Esophagus muscularis mucosa (tissue), 4 donors: ENCODE measurements around the gene ZNF526. TPM values are rescaled to one million over a fixed set of nuclear protein-coding genes. Genes with fewer than 3 reads are reported as not detected.

Source experiments
- DNase-seq: peaks from one replicate; pipeline ENCODE4 v3.0.0-alpha.2; 2017; ENCODE audit errors: extremely low spot score
- H3K27ac ChIP-seq, 4 donors: fragments of 200-600 bp; sonication (generic); replicated peaks in 1 of 4; 1 replicate in 3 of 4; 2 replicates in 1 of 4; pipeline ENCODE4 v1.5.1; 2016 to 2019; ENCODE audit warnings: mild to moderate bottlenecking in 1 of 4
- H3K27me3 ChIP-seq, 4 donors: fragments of 200-600 bp; sonication (generic); one replicate each; pipeline versions ENCODE4 v1.5.1 to v1.6.0; 2016 to 2019
- H3K36me3 ChIP-seq, 4 donors: fragments of 200-600 bp; sonication (generic); one replicate each; pipeline ENCODE4 v1.5.1; 2016 to 2019
- H3K4me1 ChIP-seq, 4 donors: fragments of 200-600 bp; sonication (generic); one replicate each; pipeline ENCODE4 v1.5.1; 2016 to 2019
- H3K4me3 ChIP-seq, 4 donors: fragments of 200-600 bp; sonication (generic); 1 replicate in 2 of 4; 2 replicates in 2 of 4; pipeline ENCODE4 v1.5.1; 2016 to 2019; ENCODE audit warnings: mild to moderate bottlenecking in 4 of 4, moderate library complexity in 1 of 4
- H3K9me3 ChIP-seq, 4 donors: fragments of 200-600 bp; sonication (generic); 1 replicate in 3 of 4; 2 replicates in 1 of 4; pipeline ENCODE4 v1.5.1; 2016 to 2019
- CTCF ChIP-seq, 3 experiments: fragments of 200-600 bp in 2 of 3; fragments of 450-650 bp in 1 of 3; sonication (generic) in 2 of 3; IDR thresholded peaks; one replicate each; pipeline ENCODE4 v1.5.1; 2017 to 2019; ENCODE audit warnings: antibody characterized with exemption in 3 of 3, mild to moderate bottlenecking in 2 of 3, moderate library complexity in 1 of 3
- EP300 ChIP-seq: sonication (generic); formaldehyde crosslinking; IDR thresholded peaks from one replicate; pipeline ENCODE4 v1.6.1; 2017; ENCODE audit warnings: antibody characterized with exemption
- POLR2A ChIP-seq: fragments of 450-650 bp; IDR thresholded peaks from one replicate; pipeline ENCODE4 v1.6.1; 2017; ENCODE audit warnings: antibody characterized with exemption, moderate library complexity, mild to moderate bottlenecking, low read depth
- POLR2AphosphoS5 ChIP-seq, 2 donors: sonication (generic); formaldehyde crosslinking; IDR thresholded peaks; one replicate each; pipeline ENCODE4 v1.6.1; 2017; ENCODE audit warnings: antibody characterized with exemption in 2 of 2
- WGBS: methylation state at CpG from one replicate; pipeline ENCODE4 v1.1.5; 2018; 5-methylcytosine and 5-hydroxymethylcytosine counted together
- intact Hi-C: fragments of 100-400 bp; cut with DNase I; formaldehyde crosslinking; loops from one replicate; pipeline ENCODE4 v1.15.1; 2023
- total RNA-seq, 4 donors: library from RNA; depleted of rRNA; stranded (reverse); fragments of >200 nt; gene quantifications; one replicate each; pipeline versions ENCODE4 v1.1.0 to v1.2.1, GENCODE V29; 2016

Gene ZNF526
- total RNA-seq, 4 donors from 2014 or later = 4.3 to 8.6 (median 7.1) TPM

- no peak for DNase-seq
- Histone ChIP-seq H3K4me1 (peaks cover 57 to 81% (median 73%) of the 10 kb centered on the region in 4 donors), H3K27me3 (no peaks in the 10 kb centered on the region), H3K4me3 (peak overlapping the region; percentile 85 to 98 (median 96)), H3K9me3 (no peaks in the 10 kb centered on the region), H3K36me3 (peaks cover 5 to 35% (median 23%) of the 10 kb centered on the region in 4 donors), H3K27ac (peak overlapping the region; percentile 100)
- intact Hi-C loops = no loop called here
- WGBS = 50% methylated on average over 4 of the region's 4 CpGs
- TF ChIP-seq EP300 = no peak
- no peak for TF ChIP-seq POLR2AphosphoS5 (IDR thresholded peaks at IDR 0.05)
- TF ChIP-seq CTCF (IDR thresholded peaks at IDR 0.05) = no peak
- no peak for TF ChIP-seq POLR2A
Observed at GRCh38 chr19:42251572-42252358, 31.7 kb downstream of the ZNF526 start.

DNA sequence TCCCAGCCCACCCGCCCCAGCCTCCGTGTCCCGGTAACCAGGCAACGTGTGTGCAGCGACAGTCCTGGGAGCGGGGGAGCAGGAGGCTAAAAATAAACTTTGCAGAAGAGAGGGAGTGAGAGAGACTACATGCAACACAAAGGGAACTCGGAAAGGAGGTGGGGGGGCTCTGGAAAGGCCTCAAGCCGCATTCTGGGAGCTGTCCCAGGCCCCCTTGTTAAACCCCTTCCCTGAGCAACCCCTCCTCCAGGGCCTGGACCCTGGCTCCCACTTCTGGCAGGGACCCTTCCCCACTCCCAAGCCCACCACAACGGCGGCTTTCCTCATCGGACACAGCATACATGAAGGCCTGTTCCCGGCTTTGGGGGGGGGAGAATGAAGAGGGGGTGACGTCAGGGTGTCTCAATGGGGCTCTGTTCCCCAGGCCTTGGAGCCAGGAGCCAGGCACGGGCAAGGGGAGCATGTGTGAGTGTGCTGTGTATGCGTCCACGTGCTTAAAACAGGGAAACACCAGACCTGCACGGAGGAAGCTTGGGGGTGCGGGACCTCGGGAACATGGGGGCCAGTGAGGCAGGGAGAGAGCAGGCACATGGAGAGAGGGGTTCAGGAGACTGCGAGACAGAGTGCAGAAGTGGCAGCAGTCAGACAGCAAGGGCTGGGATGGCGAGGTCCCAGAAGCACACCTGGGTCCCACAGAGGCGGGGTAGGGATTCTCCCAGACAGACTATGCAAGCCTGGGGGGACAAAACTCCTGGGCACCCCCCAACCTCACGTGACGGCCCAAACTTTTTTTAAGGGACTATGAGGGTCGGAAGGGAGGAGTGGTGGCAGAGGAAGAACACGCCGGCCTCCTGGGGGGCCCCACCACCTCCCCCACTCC, 32.5 kb downstream of the ZNF526 start:
- peak overlapping the region; percentile 100 for H3K27ac ChIP-seq
- 1% methylated on average over 16 of the region's 27 CpGs for WGBS
- peak overlapping the region; percentile 85 to 98 (median 96) for H3K4me3 ChIP-seq
- peaks cover 5 to 27% (median 23%) of the 10 kb centered on the region in 4 donors for H3K36me3 ChIP-seq
- DNase-seq = no peak
- TF ChIP-seq POLR2AphosphoS5 (IDR thresholded peaks at IDR 0.05) = peak; percentile 21 to 31
- TF ChIP-seq EP300 = no peak
- no peaks in the 10 kb centered on the region for H3K27me3 ChIP-seq
- H3K9me3 ChIP-seq = no peaks in the 10 kb centered on the region
- peaks cover 57 to 79% (median 72%) of the 10 kb centered on the region in 4 donors for H3K4me1 ChIP-seq
- intact Hi-C loops = no loop called here

GRCh38 chr19:42253245-42254088, 33.4 kb downstream of the ZNF526 start:
- H3K36me3 ChIP-seq = peaks cover 5 to 20% (median 18%) of the 10 kb centered on the region in 4 donors
- no peaks in the 10 kb centered on the region for H3K27me3 ChIP-seq
- intact Hi-C loops = no loop called here
- 1% methylated on average over 30 of the region's 71 CpGs for WGBS
- H3K27ac ChIP-seq = peak overlapping the region; percentile 100
- H3K4me3 ChIP-seq = peak overlapping the region; percentile 85 to 98 (median 96)
- no peak for TF ChIP-seq CTCF (IDR thresholded peaks at IDR 0.05)
- peak; percentile 37 to 64 for TF ChIP-seq POLR2AphosphoS5 (IDR thresholded peaks at IDR 0.05)
- no peak for TF ChIP-seq POLR2A
- no peak for TF ChIP-seq EP300
- H3K9me3 ChIP-seq = no peaks in the 10 kb centered on the region
- peaks cover 57 to 70% (median 67%) of the 10 kb centered on the region in 4 donors for H3K4me1 ChIP-seq
- DNase-seq = no peak

DNA sequence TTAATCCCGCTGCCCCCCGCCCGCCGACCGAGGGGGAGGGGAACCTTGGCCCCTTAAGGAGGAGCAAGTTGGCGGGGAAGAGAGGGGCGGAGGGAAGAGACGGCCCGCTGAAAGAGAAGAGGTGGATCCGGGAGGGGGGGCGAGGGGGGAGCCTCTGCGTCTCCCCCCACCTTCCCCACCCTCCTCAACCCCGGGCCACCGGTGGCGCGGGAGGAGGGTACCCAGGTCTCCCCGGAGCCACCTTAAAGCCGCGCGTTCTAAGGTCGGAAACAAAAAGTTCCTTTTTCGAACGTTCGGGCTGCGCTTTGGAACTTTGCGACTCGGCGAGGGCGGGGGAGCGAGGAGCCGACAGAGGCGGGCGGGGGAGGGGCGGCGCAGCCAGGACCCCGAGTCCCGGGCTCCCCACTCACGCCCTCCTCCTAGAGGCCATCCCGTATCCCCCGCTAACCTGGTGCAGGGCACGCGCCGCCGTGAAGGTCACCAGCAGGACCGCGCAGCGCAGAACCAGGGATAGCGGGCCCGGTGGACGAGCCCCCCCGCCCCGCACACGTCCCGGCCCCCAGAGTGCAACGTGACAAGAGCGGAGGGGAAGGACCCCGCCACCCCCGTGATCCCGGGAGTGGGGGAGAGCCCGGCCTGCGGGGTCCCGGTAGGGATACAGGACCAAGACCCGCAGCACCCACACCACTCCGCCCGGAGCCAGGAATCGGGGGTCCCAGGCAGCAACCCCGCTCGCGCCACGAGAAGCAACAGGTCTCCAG, 34.2 kb downstream of the ZNF526 start:
- TF ChIP-seq CTCF (IDR thresholded peaks at IDR 0.05) = peak in 1 of 3 experiments; percentile 2
- no peak for TF ChIP-seq POLR2A
- peak; percentile 64 to 75 for TF ChIP-seq POLR2AphosphoS5 (IDR thresholded peaks at IDR 0.05)
- Histone ChIP-seq H3K36me3 (peaks cover 0 to 12% (median 10%) of the 10 kb centered on the region in 4 donors), H3K27ac (peak overlapping the region; percentile 100), H3K9me3 (no peaks in the 10 kb centered on the region), H3K27me3 (no peaks in the 10 kb centered on the region), H3K4me1 (peaks cover 51 to 62% (median 59%) of the 10 kb centered on the region in 4 donors), H3K4me3 (peak overlapping the region; percentile 85 to 98 (median 96))
- intact Hi-C loops = no loop called here
- no CpG with 5 or more reads among the region's 70 CpGs for whole genome bisulfite sequencing
- DNase-seq = peak; percentile 96
